GM12874 (cell line): ENCODE data around the gene CYP4F12.

ENCODE experiments used
- CTCF ChIP-seq: IDR thresholded peaks from 2 replicates; pipeline ENCODE4 v1.5.1; 2011; ENCODE audit warnings: low read depth, mild to moderate bottlenecking, control low read depth, low read length, moderate library complexity; ENCODE audit not compliant: insufficient read depth

Gene CYP4F12

DNA sequence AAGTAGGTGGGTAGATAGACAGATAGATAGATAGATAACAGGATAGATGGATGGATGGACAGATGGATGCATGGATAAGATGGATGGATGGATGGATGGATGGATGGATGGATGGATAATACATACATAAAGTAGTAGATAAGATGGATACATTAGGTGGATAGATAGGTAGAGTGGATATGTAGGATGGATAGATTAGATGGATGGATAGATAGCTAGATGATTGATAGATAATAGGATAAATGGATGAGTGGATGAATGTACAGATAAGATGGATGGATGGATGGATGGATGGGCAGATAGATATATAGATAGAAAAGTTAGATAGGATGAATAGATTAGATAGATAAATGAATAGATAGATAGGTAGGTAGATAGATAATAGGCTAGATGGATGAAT is 30.1 kb upstream of the CYP4F12 start:
- TF ChIP-seq CTCF = no peak

DNA sequence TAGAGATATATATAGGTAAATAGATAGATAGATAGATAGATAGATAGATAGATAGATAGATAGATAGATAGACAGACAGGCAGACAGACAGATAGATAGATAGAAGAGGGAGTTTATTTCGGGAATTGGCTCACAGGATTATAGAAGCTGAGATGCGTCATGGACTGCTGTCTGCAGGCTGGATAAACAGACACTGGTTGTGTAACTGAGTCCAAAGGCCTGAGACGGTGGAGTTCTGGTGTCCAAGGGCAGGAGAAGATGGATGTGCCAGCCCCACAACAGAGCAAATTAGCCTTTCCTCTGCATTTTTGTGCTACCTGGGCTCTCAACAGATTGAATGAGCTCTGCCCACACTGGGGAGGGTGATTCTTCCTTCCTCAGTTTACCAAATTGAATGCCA is 29.5 kb upstream of the CYP4F12 start:
- no peak for TF ChIP-seq CTCF

GRCh38 chr19:15644066-15644741 is 28.7 kb upstream of the CYP4F12 start:
- no peak for TF ChIP-seq CTCF

DNA sequence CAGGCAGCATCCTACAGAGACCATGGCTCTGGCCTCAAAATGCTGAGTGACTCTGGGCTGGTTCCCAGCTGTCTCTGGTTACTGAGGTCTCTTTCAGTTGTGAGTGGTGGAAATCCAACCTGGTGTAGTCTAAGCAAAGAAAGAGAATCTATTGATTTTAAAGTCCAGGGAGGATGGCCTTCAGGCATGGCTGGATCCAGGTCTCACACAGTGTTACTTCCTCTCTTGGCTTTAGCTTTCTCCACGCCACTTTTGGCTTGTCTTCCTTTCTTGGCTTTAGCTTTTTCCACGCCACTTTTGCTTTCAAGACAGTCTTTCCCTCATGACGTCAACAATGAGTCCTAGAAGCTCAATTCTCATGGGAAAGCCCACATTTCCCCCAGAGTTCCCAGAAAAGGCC is 28.1 kb upstream of the CYP4F12 start:
- no peak for TF ChIP-seq CTCF

GRCh38 chr19:15649526-15649925 is 23.4 kb upstream of the CYP4F12 start:
- TF ChIP-seq CTCF = no peak

DNA sequence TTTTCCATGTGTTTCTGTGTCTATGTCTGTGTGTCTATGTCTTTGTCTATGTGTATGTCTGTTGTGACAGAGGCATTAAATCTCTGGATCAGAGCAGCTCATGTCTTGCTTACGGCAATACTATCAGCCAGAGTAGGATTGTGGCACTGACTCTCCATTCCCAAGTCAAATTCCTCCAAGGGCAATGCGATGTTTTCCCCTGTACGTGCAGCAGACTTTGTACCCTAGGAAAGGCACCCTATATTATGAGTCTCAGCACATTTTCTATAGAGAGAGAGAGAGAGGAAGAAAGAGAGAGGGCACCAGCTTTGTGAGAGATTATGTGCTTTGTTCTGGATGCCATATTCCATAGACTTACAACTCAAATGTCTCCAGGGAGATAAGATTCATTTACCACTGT is 21.1 kb upstream of the CYP4F12 start:
- TF ChIP-seq CTCF = no peak

DNA sequence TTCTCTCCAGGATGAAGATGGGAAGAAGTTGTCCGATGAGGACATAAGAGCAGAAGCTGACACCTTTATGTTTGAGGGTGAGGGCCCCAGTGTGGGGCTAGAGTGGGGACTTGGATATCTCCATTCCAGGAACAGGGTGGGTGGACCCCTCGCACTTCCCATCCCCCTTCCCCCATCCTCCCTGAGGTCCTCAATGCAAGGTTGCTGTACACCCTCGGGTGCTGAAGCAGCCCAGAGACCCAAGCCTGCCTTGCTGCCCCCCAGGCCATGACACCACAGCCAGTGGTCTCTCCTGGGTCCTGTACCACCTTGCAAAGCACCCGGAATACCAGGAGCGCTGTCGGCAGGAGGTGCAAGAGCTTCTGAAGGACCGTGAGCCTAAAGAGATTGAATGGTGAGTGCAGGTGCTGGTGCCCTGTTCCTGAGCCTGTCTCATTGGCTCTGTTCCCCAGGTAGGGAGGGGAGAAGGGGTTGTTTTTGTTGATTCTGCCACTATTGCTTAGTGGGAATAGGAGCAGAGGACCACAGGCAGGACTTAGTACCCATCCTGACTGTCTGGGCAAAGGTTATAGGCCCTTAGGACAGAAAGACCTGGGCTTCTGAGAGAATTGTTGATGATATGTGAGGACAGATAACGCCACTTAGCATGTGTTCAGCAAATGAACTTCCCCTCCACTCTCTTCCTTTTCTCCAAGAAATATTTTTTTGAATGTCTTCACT is 20.2 kb upstream of the CYP4F12 start:
- TF ChIP-seq CTCF = no peak
